Measurements from ENCODE around the gene KIF3A. TPM values are rescaled to one million over a fixed set of nuclear protein-coding genes. Genes with fewer than 3 reads are reported as not detected.
A peak's percentile ranks its signal among the peaks of the same experiment; 100 is the strongest.
"Not testable (repeated sequence)": the region's sequence is repeated elsewhere in the genome, so short reads cannot be mapped to it uniquely, and the experiment has no call there.

The KIF3A gene
- total RNA-seq, 3 donors from 2014 or later: 9.4 to 12.9 (median 10.3) TPM

- ATAC-seq: no peak
- Mint-ChIP-seq H3K9me3 (no peaks in the 10 kb centered on the region), H3K4me1 (ENCODE audit: low read depth) (peaks cover 27% of the 10 kb centered on the region), H3K27me3 (ENCODE audit: low read depth) (no peaks in the 10 kb centered on the region), H3K4me3 (no peak overlapping the region), H3K36me3 (ENCODE audit: insufficient read depth) (no peaks in the 10 kb centered on the region)
- no peak for DNase-seq
Measured at GRCh38 chr5:132739232-132739631, 1.9 kb upstream of the KIF3A start.

GRCh38 chr5:132737982-132738681, 786 bp upstream of the KIF3A start:
- Mint-ChIP-seq H3K9me3 (no peaks in the 10 kb centered on the region), H3K4me1 (ENCODE audit: low read depth) (peaks cover 31% of the 10 kb centered on the region), H3K4me3 (peak overlapping the region; percentile 88), H3K27me3 (ENCODE audit: low read depth) (no peaks in the 10 kb centered on the region), H3K36me3 (ENCODE audit: insufficient read depth) (peaks cover 7% of the 10 kb centered on the region)
- DNase-seq (no peak), ATAC-seq (no peak)

GRCh38 chr5:132734687-132735086, 2.7 kb downstream of the KIF3A start:
- peaks cover 31% of the 10 kb centered on the region for H3K4me1 Mint-ChIP-seq (ENCODE audit: low read depth)
- no peak overlapping the region for H3K4me3 Mint-ChIP-seq
- peaks cover 11% of the 10 kb centered on the region for H3K36me3 Mint-ChIP-seq (ENCODE audit: insufficient read depth)
- H3K9me3 Mint-ChIP-seq: no peaks in the 10 kb centered on the region
- ATAC-seq (no peak), DNase-seq (no peak)
- no peaks in the 10 kb centered on the region for H3K27me3 Mint-ChIP-seq (ENCODE audit: low read depth)

- DNase-seq: no peak
- H3K36me3 Mint-ChIP-seq (ENCODE audit: insufficient read depth): peaks cover 13% of the 10 kb centered on the region
- peaks cover 33% of the 10 kb centered on the region for H3K4me1 Mint-ChIP-seq (ENCODE audit: low read depth)
- H3K27me3 Mint-ChIP-seq (ENCODE audit: low read depth): no peaks in the 10 kb centered on the region
- no peaks in the 10 kb centered on the region for H3K9me3 Mint-ChIP-seq
- ATAC-seq: no peak
- H3K4me3 Mint-ChIP-seq: no peak overlapping the region
Measured at GRCh38 chr5:132733499-132734148, 3.7 kb downstream of the KIF3A start.

GRCh38 chr5:132729896-132730295, 7.5 kb downstream of the KIF3A start:
- peaks cover 30% of the 10 kb centered on the region for H3K36me3 Mint-ChIP-seq (ENCODE audit: insufficient read depth)
- H3K4me1 Mint-ChIP-seq (ENCODE audit: low read depth): peaks cover 11% of the 10 kb centered on the region
- DNase-seq (no peak), ATAC-seq (no peak)
- no peaks in the 10 kb centered on the region for H3K9me3 Mint-ChIP-seq
- H3K27me3 Mint-ChIP-seq (ENCODE audit: low read depth): no peaks in the 10 kb centered on the region
- H3K4me3 Mint-ChIP-seq: no peak overlapping the region

- peaks cover 6% of the 10 kb centered on the region for H3K9me3 Mint-ChIP-seq
- no peaks in the 10 kb centered on the region for H3K27me3 Mint-ChIP-seq (ENCODE audit: low read depth)
- ATAC-seq: no peak
- peaks cover 7% of the 10 kb centered on the region for H3K4me1 Mint-ChIP-seq (ENCODE audit: low read depth)
- DNase-seq: no peak
- H3K36me3 Mint-ChIP-seq (ENCODE audit: insufficient read depth): peaks cover 32% of the 10 kb centered on the region
- no peak overlapping the region for H3K4me3 Mint-ChIP-seq
Measured at GRCh38 chr5:132725745-132726144, 11.6 kb downstream of the KIF3A start.

- Mint-ChIP-seq H3K27me3 (ENCODE audit: low read depth) (no peaks in the 10 kb centered on the region), H3K9me3 (no peaks in the 10 kb centered on the region), H3K4me3 (no peak overlapping the region), H3K36me3 (ENCODE audit: insufficient read depth) (peaks cover 12% of the 10 kb centered on the region), H3K4me1 (ENCODE audit: low read depth) (peaks cover 6% of the 10 kb centered on the region)
- ATAC-seq (no peak), DNase-seq (no peak)
Measured at GRCh38 chr5:132718544-132719312, 18.6 kb downstream of the KIF3A start.

- peak; percentile 48 to 73 for ATAC-seq
Measured at GRCh38 chr5:132714456-132715307, 22.7 kb downstream of the KIF3A start.

GRCh38 chr5:132708645-132709044, 28.7 kb downstream of the KIF3A start:
- no peak for DNase-seq
- no peak for ATAC-seq
- no peak overlapping the region for H3K4me3 Mint-ChIP-seq
- H3K36me3 Mint-ChIP-seq (ENCODE audit: insufficient read depth): peaks cover 21% of the 10 kb centered on the region
- H3K9me3 Mint-ChIP-seq: no peaks in the 10 kb centered on the region
- H3K27me3 Mint-ChIP-seq (ENCODE audit: low read depth): no peaks in the 10 kb centered on the region
- H3K4me1 Mint-ChIP-seq (ENCODE audit: low read depth): no peaks in the 10 kb centered on the region

More at GRCh38 chr5:132714456-132715307, 22.7 kb downstream of the KIF3A start:
- H3K27me3 Mint-ChIP-seq (ENCODE audit: low read depth): no peaks in the 10 kb centered on the region
- peaks cover 6% of the 10 kb centered on the region for H3K4me1 Mint-ChIP-seq (ENCODE audit: low read depth)
- H3K4me3 Mint-ChIP-seq: no peak overlapping the region
- peaks cover 15% of the 10 kb centered on the region for H3K36me3 Mint-ChIP-seq (ENCODE audit: insufficient read depth)
- no peaks in the 10 kb centered on the region for H3K9me3 Mint-ChIP-seq
- no peak for DNase-seq

GRCh38 chr5:132704875-132705274, 32.5 kb downstream of the KIF3A start:
- Mint-ChIP-seq H3K27me3 (ENCODE audit: low read depth) (no peaks in the 10 kb centered on the region), H3K4me3 (no peak overlapping the region), H3K4me1 (ENCODE audit: low read depth) (no peaks in the 10 kb centered on the region), H3K9me3 (no peaks in the 10 kb centered on the region), H3K36me3 (ENCODE audit: insufficient read depth) (peaks cover 36% of the 10 kb centered on the region)
- DNase-seq (no peak), ATAC-seq (no peak)

GRCh38 chr5:132695956-132696355, 41.4 kb downstream of the KIF3A start:
- peaks cover 3% of the 10 kb centered on the region for H3K4me1 Mint-ChIP-seq (ENCODE audit: low read depth)
- H3K9me3 Mint-ChIP-seq: no peaks in the 10 kb centered on the region
- ATAC-seq (no peak), DNase-seq (no peak)
- no peak overlapping the region for H3K4me3 Mint-ChIP-seq
- H3K27me3 Mint-ChIP-seq (ENCODE audit: low read depth): no peaks in the 10 kb centered on the region
- H3K36me3 Mint-ChIP-seq (ENCODE audit: insufficient read depth): peaks cover 25% of the 10 kb centered on the region

- no peak for ATAC-seq
Measured at GRCh38 chr5:132692632-132692967, 44.7 kb downstream of the KIF3A start.

GRCh38 chr5:132691755-132692631, 45.4 kb downstream of the KIF3A start:
- H3K27me3 Mint-ChIP-seq (ENCODE audit: low read depth); H3K9me3 Mint-ChIP-seq; H3K4me3 Mint-ChIP-seq; DNase-seq; H3K36me3 Mint-ChIP-seq (ENCODE audit: insufficient read depth); ATAC-seq: not testable (repeated sequence)
- H3K4me1 Mint-ChIP-seq (ENCODE audit: low read depth): peaks cover 23% of the 10 kb centered on the region

More at GRCh38 chr5:132692632-132692967, 44.7 kb downstream of the KIF3A start:
- Mint-ChIP-seq H3K4me3 (no peak overlapping the region), H3K36me3 (ENCODE audit: insufficient read depth) (peaks cover 5% of the 10 kb centered on the region), H3K4me1 (ENCODE audit: low read depth) (peaks cover 23% of the 10 kb centered on the region), H3K9me3 (no peaks in the 10 kb centered on the region), H3K27me3 (ENCODE audit: low read depth) (no peaks in the 10 kb centered on the region)
- no peak for DNase-seq

Data from activated T-cell treated with anti-CD3 and anti-CD28 coated beads, Interleukin-2, amount 50 U/mL, for 4 hours (primary cell).